Activated gamma-delta T cell treated with Interleukin-2 at 50 U/mL for 16 hours (primary cell): ENCODE measurements around the gene DGAT2L6.
"Not testable (repeated sequence)": the region's sequence is repeated elsewhere in the genome, so short reads cannot be mapped to it uniquely, and the experiment has no call there.

Source experiments
- DNase-seq: peaks from one replicate; pipeline ENCODE4 v3.0.0-alpha.2; 2020

Gene DGAT2L6

GRCh38 chrX:70201732-70202131 is 24.4 kb downstream of the DGAT2L6 start:
- DNase-seq = no peak

GRCh38 chrX:70208479-70208878 is 31.2 kb downstream of the DGAT2L6 start:
- no peak for DNase-seq

- not testable (repeated sequence) for DNase-seq
Measured at GRCh38 chrX:70209570-70209969, 32.3 kb downstream of the DGAT2L6 start.

GRCh38 chrX:70219938-70220764 is 42.9 kb downstream of the DGAT2L6 start:
- DNase-seq = no peak

- no peak for DNase-seq
Measured at GRCh38 chrX:70226048-70226447, 48.8 kb downstream of the DGAT2L6 start.

- DNase-seq = no peak
Measured at GRCh38 chrX:70226687-70227086, 49.4 kb downstream of the DGAT2L6 start.

GRCh38 chrX:70231666-70232065 is 54.4 kb downstream of the DGAT2L6 start:
- no peak for DNase-seq

- DNase-seq = no peak
Measured at GRCh38 chrX:70234355-70234754, 57.1 kb downstream of the DGAT2L6 start, which contains the start of gene AWAT1. AWAT1 (plus strand) TSS chrX:70234655; CDS start chrX:70234696, 41 bp downstream.

- no peak for DNase-seq
Measured at GRCh38 chrX:70240751-70241150, 63.5 kb downstream of the DGAT2L6 start.

GRCh38 chrX:70241501-70241900 is 64.2 kb downstream of the DGAT2L6 start:
- DNase-seq = no peak

GRCh38 chrX:70243601-70244000 is 66.3 kb downstream of the DGAT2L6 start:
- not testable (repeated sequence) for DNase-seq

GRCh38 chrX:70244881-70245280 is 67.6 kb downstream of the DGAT2L6 start:
- DNase-seq = no peak

- no peak for DNase-seq
Measured at GRCh38 chrX:70247252-70247651, 70.0 kb downstream of the DGAT2L6 start.

GRCh38 chrX:70252491-70252890 is 75.2 kb downstream of the DGAT2L6 start:
- DNase-seq = no peak

- no peak for DNase-seq
Measured at GRCh38 chrX:70253377-70254062, 76.2 kb downstream of the DGAT2L6 start.

- DNase-seq = no peak
Measured at GRCh38 chrX:70254063-70254400, 76.7 kb downstream of the DGAT2L6 start.

GRCh38 chrX:70254909-70255308 is 77.6 kb downstream of the DGAT2L6 start:
- DNase-seq = no peak
